Myocyte (in vitro differentiated cells): ENCODE measurements around the gene HSPA12A. TPM values are rescaled to one million over a fixed set of nuclear protein-coding genes. Genes with fewer than 3 reads are reported as not detected.

Source experiments
- DNase-seq: peaks from one replicate; pipeline ENCODE4 v3.0.0-alpha.2; 2012; ENCODE audit warnings: low read depth
- total RNA-seq: library from RNA; depleted of rRNA; stranded (reverse); fragments of >200 nt; gene quantifications from 2 replicates; pipeline ENCODE4 v1.2.3, GENCODE V29; 2014

Gene HSPA12A
- total RNA-seq, 1 donor from 2014 or later, result 7.8 TPM

DNA sequence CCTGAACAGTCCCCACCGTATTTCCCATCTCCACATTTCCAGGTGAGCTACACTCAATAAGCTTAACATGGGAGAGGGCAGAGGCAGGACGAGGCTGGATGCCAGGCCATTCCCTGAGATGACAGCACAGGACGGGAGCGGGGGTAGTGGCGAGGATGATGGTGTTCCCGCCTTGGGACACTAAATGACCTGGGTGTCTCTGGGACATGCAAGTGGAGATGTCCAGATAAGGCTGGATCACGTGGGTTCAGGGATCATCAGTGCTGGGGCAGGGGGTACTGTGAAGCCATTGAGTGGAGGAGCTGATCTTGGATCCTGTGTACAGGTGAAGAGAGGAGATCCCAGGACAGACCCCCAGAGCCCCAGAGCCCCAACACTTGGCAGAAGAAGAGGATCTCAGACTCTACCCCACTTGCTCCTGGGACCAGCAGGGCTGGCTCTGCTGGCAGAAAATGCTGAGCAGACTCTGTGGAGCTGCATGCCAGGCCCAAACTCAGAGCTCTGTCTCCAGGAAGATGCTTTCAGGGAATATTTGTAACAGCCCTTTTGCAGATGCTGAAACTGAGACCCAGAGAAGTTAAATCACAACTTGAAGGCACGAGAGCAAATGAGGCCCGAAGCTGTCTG lies 29.7 kb upstream of the HSPA12A start:
- no peak for DNase-seq

DNA sequence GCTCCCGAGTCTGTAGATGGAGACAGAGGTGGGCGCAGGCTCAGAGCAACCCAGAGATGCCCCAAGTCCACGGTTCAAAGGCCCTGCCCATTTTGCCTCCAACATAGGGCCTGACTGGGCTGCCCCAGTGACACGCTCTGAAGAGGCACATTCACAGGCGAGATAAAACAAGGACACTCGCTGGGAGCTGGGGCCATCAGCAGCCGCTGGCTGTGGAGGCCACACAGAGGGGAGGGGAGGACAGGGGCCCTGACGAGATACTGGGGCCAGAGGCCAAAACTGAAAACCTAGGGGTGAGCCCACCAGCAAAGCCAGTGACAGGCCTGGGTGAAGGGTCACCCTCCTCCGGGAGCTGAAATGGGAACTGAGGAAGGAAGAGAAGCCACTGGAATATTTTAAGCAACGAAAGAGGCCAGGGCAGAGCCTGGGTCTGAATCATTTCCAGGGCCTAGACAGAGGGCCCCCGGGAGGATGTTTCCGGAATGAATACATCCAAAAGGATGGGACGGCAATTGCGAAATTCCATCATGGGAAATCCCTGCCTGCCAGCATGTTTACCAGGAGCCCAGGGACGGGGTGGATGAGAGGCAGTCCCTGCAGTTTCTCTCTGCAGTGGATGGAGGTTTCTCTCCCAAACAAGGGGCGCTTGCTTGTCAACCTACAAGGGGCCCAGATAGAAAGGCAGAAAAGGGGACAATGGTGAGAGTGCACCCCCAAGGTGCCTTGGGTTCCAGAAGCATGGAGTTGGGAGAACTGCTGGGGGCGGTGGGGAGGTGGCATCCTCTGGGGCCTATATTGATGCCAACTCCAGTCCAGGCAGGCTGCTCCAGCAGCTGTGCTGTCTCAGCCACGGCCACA lies 29.0 kb upstream of the HSPA12A start:
- peak; percentile 70 for DNase-seq

DNA sequence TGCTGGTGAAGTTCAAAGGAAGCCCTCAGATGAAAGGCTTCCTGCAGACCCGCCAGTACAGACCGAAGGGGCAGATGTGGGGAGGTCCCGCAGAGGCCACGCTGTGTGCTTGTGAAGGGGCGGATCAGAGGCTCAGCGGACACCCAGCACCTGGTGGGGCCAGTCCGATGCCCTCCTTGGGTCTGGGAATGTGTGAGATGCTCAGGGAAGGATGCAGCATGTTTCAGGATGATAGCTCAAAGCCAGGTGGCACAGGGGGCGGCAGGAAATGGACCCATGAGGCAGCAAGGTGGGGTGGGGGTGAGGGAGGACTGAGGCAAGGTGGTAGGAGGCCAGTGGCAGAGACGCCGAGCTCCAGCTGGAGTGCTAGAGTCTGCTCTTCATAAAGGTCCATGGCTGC lies 27.9 kb upstream of the HSPA12A start:
- no peak for DNase-seq

DNA sequence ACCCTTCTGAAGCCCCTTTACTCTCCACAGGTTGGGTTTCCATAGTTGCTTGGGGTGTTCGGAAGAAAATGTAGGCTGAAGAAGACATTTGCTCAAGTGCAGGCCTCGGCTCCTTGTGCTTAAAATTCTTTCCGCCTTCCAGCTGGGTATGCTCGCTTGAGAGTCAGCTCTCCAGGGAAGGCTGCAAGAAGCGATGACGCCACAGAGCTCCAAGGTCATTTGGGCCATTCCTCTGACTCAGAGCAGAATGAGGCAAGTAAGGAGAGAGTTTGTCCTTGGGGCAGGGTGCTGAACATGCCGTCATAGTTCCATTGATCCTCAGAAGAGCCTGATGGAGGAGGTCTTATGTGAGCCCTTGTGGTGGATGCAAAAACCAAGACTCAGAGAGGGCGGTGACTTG lies 27.4 kb upstream of the HSPA12A start:
- DNase-seq, result no peak

DNA sequence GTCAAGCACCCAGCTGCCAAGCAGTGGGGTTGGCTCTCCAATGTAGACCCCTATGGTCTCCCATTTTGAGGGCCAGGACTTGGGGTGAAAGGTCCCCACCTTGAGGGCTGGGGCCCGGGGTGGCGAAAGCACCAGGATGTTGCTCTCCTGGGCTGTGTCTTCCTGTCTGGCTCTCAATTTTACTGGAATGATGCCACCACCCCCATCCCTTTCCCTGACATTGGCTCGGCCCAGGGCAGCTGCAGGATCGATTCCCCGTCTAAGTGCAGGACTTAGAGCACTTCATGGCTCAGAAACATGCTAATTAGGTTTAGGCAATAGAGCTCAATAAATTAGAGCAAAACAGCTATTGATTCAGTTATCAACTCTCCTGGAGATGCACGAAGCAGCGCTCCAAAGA lies 27.0 kb upstream of the HSPA12A start:
- no peak for DNase-seq

DNA sequence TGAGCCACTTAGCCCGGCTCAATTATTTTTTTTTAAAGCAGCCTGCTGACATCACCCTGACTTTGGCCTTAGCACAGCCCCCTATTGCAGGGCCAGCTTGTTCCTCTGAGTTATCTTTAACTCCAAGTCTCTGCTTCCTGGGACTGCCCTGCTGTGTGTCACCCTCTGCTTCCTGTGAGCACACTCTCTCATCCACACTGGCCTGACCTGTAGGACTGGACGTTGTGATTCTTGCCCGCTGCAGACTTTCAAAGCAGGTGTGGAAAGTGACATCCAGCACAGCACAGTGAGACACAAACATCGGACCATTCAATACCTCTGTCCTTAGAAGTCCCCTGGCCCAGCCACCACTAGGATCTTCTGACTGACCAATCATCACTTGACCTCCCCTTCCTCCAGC lies 26.4 kb upstream of the HSPA12A start:
- DNase-seq, result no peak

DNA sequence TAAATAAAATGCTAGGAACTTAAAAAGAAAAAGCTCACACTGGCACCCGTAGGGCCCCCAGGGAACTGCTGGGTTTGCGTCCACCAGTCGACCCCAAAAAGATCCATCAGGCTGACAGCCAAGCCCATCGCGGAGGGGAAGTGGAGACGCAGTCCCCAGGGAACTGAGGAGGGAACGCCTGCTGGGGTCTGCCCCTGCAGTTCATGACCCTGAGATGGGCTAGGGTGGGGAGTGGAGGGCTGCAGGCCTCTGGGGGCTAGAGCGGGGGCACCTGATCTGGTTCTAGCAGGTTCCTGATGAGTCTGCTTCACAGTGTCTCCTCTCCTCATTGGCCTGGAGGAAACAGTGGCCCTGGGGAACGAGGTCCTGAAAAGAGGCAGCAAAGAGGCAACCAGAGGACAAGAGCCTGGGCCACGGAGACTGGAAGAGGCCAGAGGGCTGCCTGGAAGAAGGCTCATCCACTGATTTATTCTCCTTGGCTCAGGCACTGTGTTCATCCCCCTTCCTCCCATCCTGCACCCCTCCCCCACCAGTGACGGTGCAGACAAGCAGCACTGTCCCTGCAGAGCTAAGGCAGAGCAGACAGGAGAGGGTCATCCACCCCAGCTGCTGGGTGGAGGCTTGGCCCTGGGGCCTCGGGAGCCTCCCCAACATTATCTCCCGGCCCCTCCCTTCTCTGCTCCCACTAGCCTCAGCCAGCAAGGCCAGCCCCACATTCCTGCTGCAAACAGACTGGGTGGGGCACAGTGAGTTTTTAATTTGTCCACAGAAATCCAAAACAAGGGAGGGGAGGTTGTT lies 24.7 kb upstream of the HSPA12A start:
- peak; percentile 50 for DNase-seq

DNA sequence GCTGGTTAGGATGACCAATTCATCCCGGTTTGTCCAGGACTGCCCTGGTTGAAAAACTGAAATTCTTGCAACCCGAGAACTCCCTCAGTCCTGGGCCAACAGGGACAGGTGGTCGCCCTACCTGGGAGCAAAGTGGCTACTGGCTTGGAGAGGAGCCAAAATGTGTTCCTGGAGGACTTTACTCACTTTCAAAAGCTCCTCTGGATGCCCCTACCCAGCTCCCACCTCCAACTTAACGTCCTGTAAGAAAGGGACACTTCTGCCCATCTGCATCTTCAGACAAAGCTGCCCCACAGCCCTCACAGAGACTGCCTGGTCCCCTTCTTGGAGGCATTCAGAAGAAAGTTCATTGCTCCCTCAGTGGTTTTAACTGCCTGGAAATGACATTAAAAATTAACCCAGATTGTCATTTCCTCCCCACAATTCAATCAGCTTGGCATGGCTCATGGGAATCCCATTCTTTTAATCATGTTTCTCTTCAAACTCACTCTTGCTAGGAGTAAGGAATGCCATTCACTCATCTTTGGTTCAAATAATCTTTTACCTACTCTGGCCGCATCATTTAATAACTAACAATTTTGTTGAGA lies 24.0 kb upstream of the HSPA12A start:
- no peak for DNase-seq

DNA sequence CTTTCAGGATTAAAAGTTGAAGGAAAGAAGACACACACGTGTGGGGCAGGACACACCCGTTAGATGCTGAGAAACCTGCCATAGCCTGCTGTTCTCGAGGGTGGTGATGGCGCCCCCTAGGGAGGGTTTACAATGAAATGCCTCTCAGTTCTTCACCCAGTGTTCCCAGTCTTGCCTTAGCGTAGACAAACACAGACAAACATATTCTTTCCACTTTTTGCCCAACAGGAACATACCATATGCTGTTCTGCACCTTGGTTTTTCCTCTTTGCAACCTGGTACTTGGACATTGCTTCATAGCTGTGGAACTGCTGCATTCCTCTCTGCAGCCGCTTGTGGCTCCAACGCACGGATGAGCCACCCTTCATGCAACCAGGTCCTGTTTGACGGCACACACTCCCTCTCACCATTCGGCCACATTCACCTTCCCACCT lies 23.3 kb upstream of the HSPA12A start:
- DNase-seq, result no peak

DNA sequence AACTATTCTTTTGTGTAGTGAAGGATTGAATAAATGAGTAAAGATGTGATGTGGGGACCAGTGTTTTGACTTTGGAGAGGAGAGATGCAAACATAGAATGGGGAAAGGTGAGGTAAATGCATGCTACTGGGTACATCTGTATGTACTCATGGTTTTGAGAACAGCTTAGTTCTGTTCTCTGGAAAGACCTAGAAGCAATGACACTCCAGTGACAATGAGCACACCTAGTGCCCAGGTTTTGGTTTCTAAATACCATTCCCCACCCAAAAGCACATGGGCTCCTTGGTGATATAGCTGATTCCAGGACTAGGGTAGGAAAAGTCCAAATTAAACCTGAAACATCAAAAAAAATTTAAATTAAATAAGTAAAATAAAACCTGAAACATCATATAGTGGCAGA lies 22.6 kb upstream of the HSPA12A start:
- DNase-seq, result no peak

DNA sequence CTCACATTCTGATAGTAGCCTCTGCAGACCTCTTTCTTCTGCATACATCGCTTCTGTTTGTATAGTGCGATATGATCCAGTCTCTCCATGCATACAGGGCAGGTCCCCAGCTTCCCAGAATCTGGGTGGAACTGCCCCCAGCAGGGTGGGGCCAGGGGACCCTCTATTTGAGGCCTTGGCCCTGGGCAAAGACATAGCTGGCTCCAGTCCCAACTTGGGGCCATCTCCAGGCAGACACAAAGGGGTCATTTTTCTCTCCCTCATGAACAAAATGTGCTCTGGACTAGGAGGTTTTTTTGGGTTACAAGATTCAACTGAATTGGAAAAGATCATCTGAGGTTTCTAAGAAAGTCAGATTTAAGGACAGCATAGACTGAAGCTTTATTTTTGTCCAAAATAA lies 21.1 kb upstream of the HSPA12A start:
- no peak for DNase-seq

DNA sequence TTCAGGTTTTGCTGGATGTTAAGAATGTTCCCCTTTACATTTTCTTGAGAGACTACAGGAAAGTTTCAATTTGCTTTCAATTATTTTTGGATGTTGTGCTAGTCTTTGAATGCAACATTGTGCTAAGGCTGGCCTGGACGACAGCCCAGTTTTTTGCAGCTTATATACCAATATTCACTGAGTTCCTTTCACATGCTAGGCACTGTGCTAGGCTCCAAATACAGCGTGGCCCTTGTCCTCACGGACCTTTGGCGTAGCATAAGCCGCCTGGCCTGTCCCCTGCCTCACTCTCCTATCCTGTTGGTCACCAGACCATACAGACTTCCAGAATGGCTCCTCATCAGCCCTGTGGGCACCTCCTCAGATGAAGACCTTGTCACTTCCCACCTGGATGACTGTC lies 19.5 kb upstream of the HSPA12A start:
- no peak for DNase-seq

DNA sequence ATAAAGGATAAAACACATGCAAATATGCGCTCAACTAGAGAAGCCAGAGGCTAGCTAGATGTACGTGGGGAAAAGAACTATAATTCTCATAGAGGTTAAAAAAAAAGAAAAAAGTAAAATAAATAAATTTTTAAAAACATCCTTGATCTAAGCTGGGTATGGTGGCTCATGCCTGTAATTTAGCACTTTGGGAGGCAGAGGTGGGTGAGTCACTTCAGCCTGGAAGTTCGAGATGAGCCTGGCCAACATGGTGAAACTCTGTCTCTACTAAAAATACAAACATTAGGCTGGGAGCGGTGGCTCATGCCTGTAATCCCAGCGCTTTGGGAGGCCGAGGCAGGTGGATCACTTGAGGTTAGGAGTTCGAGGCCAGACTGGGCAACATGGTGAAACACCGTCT lies 18.6 kb upstream of the HSPA12A start:
- DNase-seq, result no peak

DNA sequence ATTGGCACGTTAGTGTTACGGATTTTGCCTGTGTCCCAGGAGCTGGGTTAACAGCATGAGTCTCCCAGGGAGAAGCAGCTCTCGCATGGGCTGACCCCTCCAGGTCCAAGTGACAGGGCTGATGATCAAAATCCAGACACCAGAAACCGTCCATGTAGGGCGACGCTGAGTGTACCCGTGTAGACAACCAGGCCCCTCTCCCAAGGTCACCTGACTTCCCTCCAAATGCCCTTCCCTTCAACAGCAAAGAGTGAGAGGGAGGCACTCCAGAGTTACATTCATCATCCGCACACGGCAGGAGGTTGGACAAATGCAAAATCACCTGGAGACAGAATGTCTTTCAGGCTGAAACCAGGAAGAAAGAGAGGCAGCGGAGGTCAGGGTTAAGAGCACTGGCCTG lies 14.9 kb upstream of the HSPA12A start:
- no peak for DNase-seq

DNA sequence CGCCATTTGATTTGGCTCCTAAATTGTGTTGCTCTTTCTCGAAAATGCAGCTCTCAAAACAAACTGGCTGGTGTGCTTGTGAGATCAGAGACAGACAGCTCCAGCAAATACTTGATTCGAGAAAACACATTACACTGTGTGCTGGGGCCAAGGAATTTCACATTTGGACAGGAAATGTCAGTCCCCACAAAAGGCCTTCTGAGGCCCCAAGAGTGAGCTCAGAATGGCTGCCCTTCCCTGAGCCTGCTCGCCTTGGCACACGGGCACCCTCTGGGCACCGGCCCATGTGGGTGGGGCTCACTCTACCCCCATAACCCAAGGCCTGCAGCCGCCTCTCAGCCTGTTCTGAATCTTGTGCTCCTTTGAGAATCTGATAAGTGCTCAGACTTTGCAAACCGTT lies 13.9 kb upstream of the HSPA12A start:
- no peak for DNase-seq

DNA sequence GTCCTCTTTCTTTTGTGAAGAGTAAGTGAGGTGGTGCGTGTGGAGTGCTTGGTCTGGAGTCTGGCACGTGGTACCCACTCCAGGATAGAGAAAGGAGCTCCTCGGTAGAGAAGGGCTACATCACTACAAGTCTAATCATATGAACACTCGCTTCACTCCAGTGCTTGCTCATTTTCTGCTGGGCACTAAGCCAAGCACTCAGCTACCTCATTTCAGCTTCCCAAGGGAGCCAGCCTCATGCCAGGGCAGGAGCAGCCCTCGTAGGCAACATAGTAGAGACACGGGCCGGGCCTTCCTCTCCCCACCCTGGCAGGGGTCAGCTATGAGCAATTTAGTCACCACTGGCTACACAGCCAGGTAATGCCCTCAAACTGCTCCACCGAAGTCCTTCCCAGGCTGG lies 11.4 kb upstream of the HSPA12A start:
- DNase-seq, result no peak

DNA sequence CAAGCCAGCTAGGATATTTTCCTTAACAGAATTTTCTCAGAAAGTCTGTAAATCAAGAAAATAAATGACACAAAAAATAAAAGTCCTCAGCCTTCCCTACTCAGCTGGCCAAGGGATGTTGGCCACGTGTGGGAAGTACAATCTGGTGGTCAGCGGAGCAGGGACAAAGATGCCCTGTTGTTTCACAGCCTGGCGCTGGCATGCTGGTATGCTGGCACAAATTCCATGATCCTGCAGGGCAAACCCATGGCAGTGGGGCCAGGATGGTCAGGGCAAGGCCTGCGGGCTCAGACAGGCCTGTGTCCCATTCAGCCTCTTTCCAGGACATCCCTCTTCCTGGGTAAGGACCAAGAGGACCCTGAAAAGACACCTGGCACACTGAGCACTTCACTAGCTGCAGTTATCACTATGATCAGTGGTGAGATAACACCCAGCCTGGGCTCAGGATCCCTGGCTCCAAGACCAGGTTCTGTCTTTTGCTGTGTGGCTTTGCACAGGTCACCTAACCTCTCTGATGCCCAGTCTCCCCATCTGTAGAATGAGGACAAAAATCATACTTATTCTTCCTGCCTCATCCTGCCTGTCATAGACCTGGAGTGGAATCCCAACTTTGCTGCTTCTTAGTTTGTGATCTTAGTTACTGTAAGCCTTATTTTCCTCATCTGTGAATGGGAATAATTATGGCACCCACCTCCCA lies 10.8 kb upstream of the HSPA12A start:
- no peak for DNase-seq

DNA sequence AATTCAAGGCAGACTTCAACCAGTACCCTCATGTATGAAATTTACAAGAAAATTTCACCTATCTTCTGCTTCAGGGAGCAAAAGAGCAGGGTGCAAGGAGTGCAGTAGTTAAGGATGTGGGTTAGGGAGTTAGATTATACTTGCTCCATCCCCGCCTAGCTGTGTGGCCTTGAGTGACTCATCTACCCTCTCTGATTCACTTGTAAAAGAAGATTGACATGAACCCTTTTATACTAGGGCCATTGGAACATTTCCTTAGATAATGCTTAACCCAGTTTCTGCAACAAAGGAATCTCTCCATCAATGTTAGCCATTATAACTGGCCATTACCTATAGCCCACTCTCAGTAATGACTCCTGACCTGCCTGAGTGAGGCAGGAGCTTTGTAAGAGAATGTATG lies 10.2 kb upstream of the HSPA12A start:
- DNase-seq, result no peak

DNA sequence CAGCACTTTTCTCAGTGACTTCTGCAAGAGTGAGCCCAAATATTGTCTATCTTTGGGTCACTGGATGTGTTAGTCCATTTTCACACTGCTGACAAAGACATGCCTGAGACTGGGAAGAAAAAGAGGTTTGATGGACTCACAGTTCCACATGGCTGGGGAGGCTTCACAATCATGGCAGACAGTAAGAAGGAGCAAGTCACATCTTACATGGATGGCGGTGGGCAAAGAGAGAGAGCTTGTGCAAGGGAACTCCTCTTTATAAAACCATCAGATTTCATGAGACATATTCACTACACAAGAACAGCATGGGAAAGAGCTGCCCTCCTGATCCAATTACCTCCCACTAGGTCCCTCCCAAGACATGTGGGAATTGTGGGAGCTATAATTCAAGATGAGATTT lies 6.1 kb upstream of the HSPA12A start:
- DNase-seq, result no peak

DNA sequence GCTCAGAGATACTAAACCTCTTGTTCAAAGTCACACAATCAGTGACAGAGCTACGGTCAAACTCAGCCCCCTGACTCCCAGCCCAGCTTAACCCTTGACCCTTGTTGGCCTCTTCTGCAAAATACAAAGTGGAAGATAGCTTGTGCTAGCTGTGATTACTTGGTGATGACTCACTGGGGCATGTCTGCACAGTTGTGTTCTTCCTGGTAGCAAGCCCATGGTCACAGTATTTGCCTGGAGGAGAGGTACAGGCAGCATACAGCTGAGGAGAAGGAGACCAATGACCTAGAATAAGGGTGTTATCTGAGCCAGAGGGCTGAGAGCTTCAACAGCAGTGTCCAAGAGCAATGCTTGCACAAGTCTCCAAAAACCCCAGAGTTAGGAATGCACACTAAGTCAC lies 5.7 kb upstream of the HSPA12A start:
- DNase-seq, result peak; percentile 55

DNA sequence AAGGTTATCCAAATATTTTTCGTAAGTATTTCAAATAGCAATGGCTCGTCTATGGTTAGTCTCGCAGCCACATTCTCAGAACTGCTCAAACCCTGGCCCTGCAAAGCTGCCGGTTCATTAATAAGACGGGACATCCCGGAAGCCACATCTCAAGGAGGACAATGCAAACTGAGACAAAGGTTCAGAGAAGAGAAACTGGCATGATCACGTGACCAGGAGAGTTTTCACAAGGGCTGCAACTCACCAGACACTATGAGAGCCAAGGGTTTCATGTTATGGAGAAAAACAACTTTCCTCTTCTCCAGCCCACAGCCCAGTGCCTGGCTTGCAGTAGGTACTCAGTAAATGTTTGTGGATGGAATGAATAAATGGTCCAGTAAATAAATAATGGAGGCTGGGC lies 5.0 kb upstream of the HSPA12A start:
- no peak for DNase-seq
